ENCODE results near the gene RIPK4.
"Not testable (repeated sequence)": the region's sequence is repeated elsewhere in the genome, so short reads cannot be mapped to it uniquely, and the experiment has no call there.

RIPK4 gene

DNA sequence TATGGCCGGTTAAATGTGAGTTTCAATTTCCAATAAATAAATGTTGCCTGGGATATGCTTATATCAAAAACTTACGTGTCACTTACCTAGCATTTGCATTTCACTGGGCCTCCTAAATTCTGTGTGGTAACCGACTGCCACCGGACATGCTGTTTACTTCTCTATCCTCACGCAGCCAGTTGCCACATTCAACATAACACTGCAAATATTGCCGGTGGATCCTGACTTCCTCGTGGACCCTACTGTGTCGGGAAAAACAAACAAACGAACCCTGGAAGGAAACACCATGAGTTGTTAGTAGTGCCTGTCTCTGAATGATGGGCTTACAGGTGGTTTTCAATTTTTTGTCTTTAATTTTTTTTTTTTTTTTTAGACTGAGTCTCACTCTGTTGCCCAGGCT lies 54.1 kb downstream of the RIPK4 start:
- DNase-seq: no peak

DNA sequence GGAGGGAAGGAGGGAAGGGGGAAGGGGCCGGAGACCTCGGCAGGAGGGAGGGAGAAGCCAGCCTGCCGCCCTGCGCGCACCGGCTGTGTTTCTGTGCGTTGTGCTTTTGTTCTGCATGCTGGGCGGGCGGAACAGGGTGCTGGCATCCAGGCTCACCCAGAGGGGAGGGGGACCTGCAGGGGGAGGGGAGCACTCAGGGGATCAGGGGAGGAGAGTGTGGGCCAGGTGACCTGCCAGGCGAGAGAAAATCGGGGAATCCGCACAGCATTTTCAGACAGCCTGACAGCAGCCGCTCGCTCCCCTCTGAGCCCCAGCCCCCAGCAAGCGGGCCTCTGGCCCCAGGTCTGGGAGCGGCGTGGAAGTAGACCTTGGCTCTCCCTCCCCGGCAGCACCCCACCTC lies 54.7 kb downstream of the RIPK4 start:
- DNase-seq: no peak

DNA sequence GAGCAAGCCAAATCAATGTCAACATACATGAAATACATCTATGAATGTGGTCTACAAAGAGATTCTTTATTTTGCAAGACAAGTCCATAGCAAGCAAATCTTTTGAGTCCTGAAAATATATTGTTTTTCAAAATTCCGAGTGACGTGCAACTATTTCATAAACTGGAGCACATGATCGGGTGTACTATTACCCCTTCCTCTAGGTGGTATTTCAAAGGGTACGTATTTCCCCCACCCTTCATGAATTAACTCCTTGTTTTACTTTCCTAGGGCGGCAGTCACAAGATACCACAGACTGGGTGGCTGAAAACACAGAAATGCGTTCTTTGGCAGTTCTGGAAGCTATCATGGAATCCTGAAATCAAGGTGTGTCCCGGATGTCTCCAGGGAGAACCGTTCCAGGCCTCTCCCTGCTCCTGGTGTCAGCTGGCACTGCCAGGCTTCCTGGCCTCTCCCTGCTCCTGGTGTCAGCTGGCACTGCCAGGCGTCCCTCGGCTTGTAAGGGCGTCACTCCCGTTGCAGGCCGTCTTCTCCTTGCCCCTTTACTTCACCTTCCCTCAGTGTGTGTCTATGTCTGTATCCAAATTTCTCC lies 55.3 kb downstream of the RIPK4 start:
- no peak for DNase-seq

DNA sequence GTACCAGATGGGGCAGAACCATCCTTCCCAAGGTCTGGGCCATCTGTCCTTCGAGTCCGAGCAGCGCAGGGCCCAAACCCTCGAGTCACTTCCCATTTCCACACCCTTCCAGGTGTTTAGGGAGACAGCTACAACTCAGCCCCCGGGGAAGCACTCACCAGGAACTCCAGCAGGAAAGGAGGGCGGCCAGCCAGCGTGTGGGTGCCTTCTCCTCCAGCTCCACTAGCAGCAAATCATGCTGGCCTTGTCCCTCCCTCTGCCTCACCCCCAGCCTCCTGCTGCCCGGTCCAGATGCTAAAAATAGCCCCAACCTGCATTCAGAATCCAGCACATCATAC lies 56.1 kb downstream of the RIPK4 start:
- no peak for DNase-seq

DNA sequence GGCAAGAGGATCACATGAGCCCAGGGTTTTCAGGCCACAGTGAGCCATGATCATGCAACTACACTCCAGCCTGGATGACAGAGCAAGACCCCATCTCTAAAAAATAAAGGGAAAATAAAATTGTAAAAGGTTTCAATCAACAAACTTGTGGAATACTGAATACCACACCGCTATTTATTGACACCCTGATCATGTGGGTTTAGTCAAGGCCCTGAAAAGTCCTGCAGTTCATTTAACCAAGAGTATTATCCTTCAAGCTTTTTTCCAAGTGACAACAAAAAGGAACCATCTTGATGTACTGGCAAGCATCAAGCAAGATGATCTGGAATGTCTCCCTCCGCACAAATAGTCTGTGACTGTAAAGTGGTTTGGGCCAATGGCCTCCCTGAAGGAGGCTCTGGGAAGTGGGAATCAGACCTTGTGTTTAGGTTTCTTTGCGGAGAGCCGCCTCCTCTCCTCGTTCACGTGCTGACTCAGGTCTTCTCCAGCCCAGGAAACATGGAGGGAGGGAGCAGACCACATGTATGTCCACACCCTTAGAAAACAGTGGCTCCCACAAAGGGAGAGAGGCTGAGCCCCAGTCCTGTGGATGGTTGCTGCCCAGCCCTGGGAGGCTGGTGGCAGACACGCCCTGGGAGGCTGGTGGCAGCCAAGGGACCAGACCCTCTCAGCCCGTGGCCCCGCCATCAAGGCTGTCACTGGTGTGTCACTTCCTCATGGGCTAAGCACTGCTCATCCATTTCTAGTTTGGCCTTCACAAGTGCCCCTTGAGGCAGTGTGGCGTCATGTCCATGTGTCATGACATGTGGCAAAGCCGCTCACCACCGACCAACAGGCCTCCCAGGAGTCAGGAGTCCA lies 56.7 kb downstream of the RIPK4 start:
- no peak for DNase-seq

DNA sequence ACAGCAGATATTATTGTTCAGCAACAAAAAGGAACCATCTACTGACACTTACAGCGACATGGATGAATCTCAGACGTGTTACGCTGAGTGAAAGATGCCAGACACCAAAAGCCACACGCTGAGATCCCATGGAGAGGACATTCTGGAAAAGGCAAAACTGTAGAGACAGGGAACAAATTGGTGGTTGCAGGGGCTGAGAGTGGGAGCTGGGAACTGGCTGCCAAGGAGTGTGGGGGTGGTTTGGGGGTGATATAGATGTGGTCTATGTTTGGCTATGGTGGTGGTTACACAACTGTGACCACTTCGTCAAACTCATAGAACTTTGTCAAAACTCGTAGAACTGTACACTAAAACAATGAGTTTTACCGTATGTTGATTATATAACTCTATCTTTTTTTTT lies 57.7 kb downstream of the RIPK4 start:
- no peak for DNase-seq

DNA sequence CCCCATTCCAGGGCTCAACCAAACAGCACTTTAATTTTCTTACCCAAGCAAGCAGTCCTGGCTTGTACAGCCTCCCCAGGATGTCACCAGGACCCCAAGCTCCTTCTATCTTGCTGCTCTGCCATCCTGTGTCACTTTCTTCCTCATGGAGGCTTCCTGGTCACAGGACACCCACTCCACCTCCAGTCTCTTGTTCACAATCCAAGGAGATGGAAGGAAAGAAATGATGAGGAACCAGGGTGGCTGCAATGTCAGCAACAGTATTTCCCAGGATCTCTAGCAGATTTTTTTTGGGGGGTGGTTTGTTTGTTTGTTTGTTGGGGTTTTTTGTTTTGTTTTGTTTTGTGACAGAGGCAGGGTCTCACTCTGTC lies 58.9 kb downstream of the RIPK4 start:
- DNase-seq: no peak

DNA sequence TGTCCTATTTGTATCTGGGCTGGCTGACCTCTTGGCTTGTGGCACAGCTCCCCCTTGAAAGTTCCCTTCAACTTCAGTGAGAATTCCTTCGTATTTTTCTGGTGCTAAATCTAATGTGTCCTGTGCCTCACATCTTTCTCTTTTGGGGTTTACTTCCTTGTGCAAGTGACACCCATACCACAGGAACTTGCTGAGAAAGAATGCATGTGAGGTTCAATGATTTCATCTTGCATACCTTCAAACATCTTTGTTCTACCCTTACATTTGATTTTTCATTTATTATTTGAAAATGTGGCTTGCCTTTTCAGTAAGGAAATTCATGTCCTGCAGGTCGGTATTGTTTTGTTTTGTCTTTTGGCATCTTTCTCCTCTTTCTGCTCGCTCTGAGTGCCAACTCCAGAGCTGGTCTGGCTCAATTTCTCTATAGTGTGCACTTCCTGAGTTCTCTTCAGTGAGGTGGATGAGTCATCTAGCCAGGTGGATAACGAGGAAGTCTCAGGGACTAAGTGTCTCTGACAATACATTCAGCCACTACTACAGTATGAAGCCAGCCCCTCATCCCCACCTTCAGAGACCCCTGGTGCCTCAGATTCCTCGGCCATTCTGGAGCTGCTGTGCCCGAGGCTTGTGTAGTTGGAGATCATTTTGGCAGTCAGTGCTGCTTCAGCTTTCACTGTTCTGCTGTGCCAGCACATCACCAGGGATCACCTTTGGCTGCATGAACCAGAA lies 59.5 kb downstream of the RIPK4 start:
- no peak for DNase-seq

DNA sequence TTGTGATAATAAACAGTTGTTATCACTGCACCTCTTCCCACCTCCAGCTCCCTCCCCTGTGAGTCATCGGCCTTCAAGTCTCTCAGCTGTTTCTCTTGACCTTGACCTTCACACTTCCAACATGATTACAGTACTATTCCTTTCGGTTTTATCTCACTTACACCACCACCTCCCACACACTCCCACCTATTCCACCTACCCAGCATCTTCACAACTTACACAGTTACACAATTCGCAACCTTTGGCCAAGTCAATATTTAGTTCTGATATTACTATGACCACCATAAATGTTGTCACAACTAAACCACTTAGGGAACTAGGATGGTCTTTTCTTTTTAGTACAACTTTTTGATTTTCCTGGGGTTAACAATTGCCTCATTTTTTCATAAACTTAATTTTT lies 60.2 kb downstream of the RIPK4 start:
- no peak for DNase-seq

DNA sequence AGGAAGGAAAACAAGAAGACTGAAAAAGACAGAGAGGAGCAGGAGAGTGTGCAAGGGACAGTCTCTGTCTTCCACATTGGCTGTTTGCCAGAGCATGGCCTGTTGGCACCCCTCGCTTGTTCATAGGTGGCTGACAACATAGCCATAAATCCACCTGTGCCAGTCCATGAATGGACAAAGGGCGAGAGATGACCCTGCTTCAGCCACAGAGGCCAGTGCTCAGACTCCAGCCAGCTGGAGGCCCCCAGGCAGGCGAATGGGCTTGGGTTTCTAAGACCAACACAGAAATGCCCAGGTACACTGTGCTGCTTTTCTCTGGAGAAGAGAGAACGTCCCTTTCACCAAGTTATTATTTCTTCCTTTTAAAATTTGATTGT lies 60.6 kb downstream of the RIPK4 start:
- no peak for DNase-seq

DNA sequence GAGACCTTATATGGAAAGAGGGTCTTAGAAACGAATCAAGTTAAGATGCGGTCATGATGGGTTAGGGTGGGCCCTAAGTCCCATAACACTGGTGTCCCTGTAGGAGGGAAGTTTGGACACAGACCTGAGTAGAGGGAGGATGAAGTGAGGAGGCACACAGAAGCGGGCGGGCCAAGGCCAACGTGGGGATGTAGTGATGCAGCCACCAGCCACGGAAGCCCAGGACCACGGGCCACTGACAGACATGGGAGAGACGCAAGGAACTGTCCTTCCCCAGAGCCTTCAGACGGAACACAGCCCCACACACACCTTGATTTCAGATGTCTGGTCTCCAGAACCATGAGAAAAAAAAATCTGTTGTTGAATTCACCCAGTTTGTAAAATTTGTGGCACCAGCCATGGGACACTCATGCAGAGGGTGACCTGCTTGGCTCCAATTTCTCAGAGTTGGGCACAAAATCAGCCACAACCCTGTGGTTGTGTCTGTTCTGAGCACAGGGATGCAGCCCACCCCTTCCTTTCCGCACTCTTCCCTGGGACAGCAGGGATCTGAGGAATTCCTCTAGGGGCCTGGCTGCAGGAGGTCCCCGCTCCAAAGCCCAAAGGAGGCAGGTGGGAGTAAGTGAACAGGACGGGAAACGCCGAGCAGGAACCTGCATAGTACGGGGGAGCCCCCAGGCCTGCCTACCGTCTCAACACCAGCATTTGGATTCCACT lies 61.1 kb downstream of the RIPK4 start:
- DNase-seq: no peak

DNA sequence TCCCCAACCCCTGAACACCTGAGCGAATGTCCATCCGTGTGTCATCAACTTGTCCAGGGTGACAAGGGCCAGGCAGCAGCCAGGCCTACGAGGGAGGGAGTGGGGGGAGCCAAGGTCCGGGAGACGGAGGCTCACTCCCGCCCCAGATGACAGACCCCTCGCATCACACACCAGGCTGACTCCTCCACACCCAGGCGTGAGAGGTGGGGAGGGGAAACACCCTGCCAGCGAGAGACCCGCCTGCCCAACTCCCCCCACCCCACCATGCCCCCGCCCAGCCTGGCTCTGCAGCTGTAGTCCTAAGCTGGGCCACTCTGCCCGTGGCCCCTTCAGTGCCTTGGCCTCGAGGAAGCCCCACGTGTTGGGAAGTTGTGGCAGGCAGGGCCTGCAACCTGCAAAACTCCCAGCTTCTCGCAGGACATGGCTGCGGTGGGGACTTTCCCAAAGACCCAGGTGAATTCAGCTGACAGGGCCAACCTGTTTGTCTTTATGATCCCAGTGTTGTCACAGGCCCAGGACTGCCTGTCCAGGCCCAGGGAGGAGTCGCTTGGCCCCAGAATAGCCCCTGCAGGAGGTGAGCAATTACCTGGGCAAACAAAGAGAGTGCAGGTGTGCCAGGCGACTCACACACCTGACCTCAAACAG lies 62.9 kb downstream of the RIPK4 start:
- DNase-seq: no peak

DNA sequence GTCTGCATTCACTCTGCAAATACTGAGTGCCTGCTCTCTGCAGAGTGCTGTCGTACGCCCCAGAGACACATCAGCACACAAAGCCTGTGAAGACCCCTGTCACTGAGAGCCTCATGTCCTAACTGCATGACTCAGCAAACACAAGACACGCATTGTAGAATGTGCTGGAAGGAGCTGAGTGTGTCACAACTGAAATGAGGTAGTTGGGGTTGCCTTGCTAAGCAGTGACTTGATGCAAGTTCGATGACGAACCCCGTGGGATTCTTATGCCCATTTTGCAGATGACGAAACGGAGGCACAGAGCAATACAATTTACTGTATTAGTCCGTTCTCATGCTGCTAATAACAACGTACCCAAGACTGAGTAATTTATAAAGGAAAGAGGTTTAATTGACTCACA lies 65.1 kb downstream of the RIPK4 start:
- DNase-seq: no peak

DNA sequence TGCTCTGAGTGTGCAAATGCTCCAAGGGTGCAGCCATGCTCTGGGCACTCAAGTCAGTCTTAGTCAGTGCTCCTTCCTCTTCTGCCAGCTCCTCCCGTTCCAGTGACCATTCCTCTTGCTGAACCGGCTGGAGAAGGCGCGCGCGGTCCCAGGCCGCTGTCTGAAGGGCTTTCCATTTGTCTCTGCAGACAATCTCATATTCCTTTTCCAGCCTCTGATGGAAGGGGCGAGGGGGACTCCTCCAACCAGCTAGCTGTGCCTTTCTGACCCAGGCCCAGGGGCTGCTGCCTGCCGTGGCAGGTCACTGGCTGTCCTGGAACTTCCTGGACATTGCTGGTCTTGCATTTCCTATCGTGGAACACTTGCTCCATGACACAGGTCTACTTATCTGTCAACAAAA lies 67.5 kb downstream of the RIPK4 start:
- no peak for DNase-seq

DNA sequence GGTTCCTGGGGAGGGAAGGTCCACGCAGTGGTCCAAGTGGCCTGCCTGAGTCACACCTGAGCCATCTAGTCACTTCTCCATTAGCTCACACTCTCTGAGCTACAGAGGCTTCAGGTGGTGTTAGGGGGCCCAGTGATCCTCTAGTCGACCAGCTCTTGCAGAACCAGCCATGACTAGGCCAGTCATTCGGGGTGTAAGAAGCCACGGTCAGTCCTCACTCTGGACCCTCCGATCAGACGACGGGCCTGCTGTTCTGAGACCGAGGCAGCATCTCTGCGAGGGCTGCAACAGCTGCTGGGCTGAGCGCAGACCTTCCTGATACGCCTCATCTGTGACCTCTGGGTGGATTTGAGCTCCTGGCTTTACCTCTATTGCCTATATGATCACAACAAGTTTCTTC lies 68.8 kb downstream of the RIPK4 start:
- DNase-seq: no peak

DNA sequence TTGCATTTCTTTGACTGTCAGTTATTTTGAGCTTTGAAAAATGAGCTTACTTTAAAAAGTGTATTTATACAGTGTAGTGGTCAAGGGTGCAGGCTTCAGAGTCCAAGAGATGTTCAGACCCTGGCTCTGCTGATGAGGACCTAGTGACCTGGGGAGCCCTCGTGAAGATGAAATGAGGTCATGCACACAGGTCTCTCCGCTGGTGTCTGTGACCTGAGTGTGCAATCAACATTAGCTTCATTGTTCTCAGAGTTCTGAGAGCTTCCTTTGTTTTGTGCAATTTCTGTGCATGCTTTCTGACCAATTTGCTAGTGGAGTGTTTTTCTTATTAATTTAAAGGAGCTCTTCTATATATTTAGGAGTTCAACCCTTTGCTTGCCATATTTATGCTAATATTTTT lies 71.3 kb downstream of the RIPK4 start:
- no peak for DNase-seq

DNA sequence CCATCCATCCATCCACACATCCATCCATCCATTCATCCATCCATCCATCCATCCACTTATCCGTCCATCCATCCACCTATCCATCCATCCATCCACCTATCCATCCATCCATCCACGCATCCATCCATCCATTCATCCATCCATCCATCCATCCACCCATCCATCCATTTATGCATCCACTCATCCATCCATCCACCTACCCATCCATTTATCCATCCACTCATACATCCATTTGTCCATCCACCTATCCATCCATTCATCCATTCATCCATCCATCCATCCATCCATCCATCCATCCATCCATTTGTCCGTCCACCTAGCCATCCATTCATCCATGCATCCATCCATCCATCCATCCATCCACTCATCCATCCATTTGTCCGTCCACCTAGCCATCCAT lies 72.8 kb downstream of the RIPK4 start:
- not testable (repeated sequence) for DNase-seq

DNA sequence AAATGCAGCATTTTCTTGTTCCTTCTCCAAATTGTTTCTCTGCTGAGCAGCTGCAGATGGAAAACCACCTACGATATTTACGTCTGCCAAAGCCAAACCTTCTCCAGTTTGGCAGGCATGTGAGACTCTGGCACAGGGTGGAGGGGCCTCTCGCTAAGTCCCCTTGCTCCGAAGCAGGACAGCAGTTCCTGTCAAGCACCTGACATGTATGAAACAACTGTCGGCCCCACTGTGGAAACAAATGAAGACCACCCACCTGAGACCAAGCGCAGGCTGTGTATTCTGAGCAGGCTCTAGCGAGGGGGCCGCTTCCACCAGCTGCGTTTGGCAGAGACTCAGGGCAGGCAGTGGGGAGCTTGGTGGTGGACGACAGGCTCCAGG lies 74.7 kb downstream of the RIPK4 start:
- DNase-seq: no peak

DNA sequence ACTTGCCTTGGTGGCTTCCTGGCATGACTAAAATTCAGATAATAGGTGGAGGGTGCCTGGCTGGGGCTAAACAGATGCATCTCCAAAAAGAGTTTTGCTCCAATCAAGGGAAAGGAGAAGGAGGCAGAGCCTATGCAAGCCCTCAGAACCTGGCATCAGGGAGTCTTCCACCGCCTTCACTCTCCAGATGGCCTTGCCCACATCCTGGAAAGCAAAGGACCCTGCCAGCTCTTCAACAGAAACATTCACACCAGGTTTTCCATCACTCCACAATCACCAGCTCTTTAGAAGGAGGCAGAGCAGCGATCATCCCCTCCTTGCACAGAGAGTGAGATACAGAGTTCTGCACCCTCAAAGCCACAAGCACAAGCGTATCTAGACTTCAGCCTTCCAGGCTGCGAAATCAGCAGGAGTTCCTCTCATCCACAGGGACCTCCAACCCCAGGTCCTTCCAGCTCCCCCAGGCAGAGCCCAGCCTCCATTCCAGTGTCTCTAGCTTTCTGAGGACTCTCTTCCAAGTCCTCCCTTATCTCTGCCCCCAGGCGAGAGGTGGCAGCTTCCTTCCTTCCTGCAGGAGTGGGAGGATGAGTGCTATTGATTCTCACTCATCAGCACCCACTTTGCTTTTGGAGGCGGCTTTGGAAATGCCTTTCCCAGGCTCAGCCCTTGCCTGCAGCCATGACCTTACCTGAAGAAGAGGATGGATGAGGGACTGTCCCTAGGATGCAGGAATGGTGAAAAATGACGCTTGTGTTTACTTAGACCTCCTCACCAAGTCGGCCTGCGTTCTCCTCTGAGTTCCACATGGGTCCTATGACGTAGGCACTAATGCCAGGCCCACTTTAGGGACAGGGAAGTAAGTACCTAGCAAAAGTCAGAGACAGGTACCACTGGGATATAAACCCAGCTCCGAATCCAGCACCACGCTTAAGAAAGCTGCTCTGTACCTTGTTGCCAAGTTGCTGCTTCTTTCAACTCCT lies 75.4 kb downstream of the RIPK4 start:
- no peak for DNase-seq
